GM12892 (cell line): ENCODE data around the gene TESK1.

Source experiments
- POLR2A ChIP-seq: IDR thresholded peaks from 2 replicates; pipeline ENCODE4 v1.6.1; 2011; ENCODE audit warnings: low read depth, low read length, control low read depth
- POLR2AphosphoS5 ChIP-seq: IDR thresholded peaks from 2 replicates; pipeline ENCODE4 v1.6.1; 2011; ENCODE audit warnings: low read depth, low read length, control low read depth
- TAF1 ChIP-seq: IDR thresholded peaks from 2 replicates; pipeline ENCODE4 v1.6.1; 2011; ENCODE audit warnings: low read depth, mild to moderate bottlenecking, control low read depth, low read length, borderline replicate concordance

DNA sequence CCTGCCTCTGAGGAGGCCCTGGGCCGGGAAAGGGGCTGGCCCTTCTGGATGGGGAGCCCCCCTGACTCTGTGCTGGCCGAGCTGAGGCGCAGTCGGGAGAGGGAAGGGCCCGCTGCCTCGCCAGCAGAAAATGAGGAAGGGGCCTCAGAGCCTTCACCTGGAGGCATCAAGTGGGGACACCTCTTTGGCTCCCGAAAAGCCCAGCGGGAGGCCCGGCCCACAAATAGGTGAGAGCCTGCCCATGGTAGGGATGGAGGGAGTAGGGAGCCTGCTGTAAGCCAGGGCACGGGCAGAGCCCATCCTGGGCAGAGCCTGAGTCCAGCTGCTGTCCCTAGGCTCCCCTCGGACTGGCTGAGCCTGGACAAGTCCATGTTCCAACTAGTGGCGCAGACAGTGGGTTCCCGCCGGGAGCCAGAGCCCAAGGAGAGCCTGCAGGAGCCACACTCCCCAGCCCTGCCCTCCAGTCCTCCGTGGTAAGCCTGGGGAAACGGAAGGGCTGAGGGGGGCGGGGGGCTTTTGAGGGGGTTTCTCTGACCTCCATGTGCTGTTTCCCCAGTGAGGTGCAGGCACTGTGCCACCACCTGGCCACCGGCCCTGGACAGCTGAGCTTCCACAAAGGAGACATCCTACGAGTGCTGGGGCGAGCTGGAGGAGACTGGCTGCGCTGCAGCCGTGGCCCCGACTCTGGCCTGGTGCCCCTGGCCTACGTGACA is 44.3 kb upstream of the TESK1 start:
- TF ChIP-seq POLR2AphosphoS5 (no peak), POLR2A (no peak), TAF1 (no peak)
